ENCODE measurements around the gene ZSCAN26. TPM values are rescaled to one million over a fixed set of nuclear protein-coding genes. Genes with fewer than 3 reads are reported as not detected.

ZSCAN26 gene
- total and polyA plus RNA-seq, 2 donors (not counting 1 experiment from before 2014, with no cell fraction given), result 17.9 to 29.3 TPM

GRCh38 chr6:28326371-28326948, 59.5 kb downstream of the ZSCAN26 start:
- H3K36me3 ChIP-seq (replicated peaks in 1 of 2; ENCODE audit: control extremely low read depth in 1 of 2, control insufficient read depth in 1 of 2, extremely low read depth in 1 of 2, insufficient read depth in 2 of 2, low read length in 1 of 2), result peaks cover 0 to 1% of the 10 kb centered on the region in 2 experiments
- no peaks in the 10 kb centered on the region for H3K79me2 ChIP-seq (ENCODE audit: control insufficient read depth, insufficient read depth, low read length)
- H3K4me1 ChIP-seq (ENCODE audit: control insufficient read depth in 2 of 2, insufficient read depth in 2 of 2, low read length in 2 of 2), result no peaks in the 10 kb centered on the region
- no peak overlapping the region for H3K27ac ChIP-seq (ENCODE audit: low read length in 2 of 2)
- H3K4me1 Mint-ChIP-seq, result no peaks in the 10 kb centered on the region
- peaks cover 26% of the 10 kb centered on the region for H3K9me3 Mint-ChIP-seq (ENCODE audit: insufficient read depth)
- no peaks in the 10 kb centered on the region for H4K20me1 ChIP-seq (ENCODE audit: control insufficient read depth, insufficient read depth, low read length, poor library complexity, severe bottlenecking)
- 92% methylated on average over 7 of the region's 7 CpGs for WGBS (ENCODE audit: insufficient coverage)
- H3K4me3 Mint-ChIP-seq, result no peak overlapping the region
- CTCF ChIA-PET, result no interaction called here
- H3K9me3 ChIP-seq (ENCODE audit: control extremely low read depth in 1 of 3, control insufficient read depth in 2 of 3, insufficient read depth in 1 of 3, low read length in 2 of 3), result peaks cover 1 to 25% (median 17%) of the 10 kb centered on the region in 3 donors
- H3K9ac ChIP-seq (ENCODE audit: low read length), result no peak overlapping the region
- H3K4me2 ChIP-seq (replicated peaks; ENCODE audit: low read depth, low read length, poor library complexity, severe bottlenecking), result no peak overlapping the region
- peaks cover 4% of the 10 kb centered on the region for H3K27me3 Mint-ChIP-seq
- no peak for DNase-seq
- H3K27ac Mint-ChIP-seq, result no peak overlapping the region
- H3K27me3 ChIP-seq (replicated peaks in 1 of 4; ENCODE audit: control extremely low read depth in 1 of 4, control insufficient read depth in 3 of 4, insufficient read depth in 4 of 4, low read length in 3 of 4), result no peaks in the 10 kb centered on the region
- intact Hi-C loops (cut with micrococcal nuclease), result no loop called here
- no peak overlapping the region for H2AFZ ChIP-seq (ENCODE audit: insufficient read depth, low read depth, low read length, poor library complexity, severe bottlenecking)
- no peak for TF ChIP-seq EZH2 (IDR thresholded peaks at IDR 0.05; ENCODE audit: borderline replicate concordance, insufficient read depth, low read depth, low read length, poor library complexity, severe bottlenecking)
- ATAC-seq (ENCODE audit: low read depth), result no peak
- H3K4me3 ChIP-seq (ENCODE audit: control extremely low read depth in 1 of 5, extremely low read depth in 1 of 5, insufficient read depth in 1 of 5, low read depth in 2 of 5, low read length in 4 of 5), result no peak overlapping the region
- POLR2A ChIA-PET, result no interaction called here

Small RNA genes within 50 kb of the gene (small RNA-seq; reads per million reads assigned to genes)
- gene AL021997.1 (ENCODE audit: insufficient read length, low read depth, low replicate concordance) (not detected), gene AL021997.2 (ENCODE audit: insufficient read length, low read depth, low replicate concordance) (not detected)

Other genes starting within 250 kb of the ZSCAN26 start
- gene ZNF165, start 186.6 kb upstream of the ZSCAN26 start, total RNA-seq, result 4.2 and 4.7 TPM in 2 replicates
- 3.5 and 9.2 TPM in 2 replicates for gene ZNF165, start 186.6 kb upstream of the ZSCAN26 start, polyA plus RNA-seq
- gene ZSCAN16, start 142.5 kb upstream of the ZSCAN26 start, total RNA-seq, result 15.4 and 15.8 TPM in 2 replicates
- gene ZSCAN16, start 142.5 kb upstream of the ZSCAN26 start, polyA plus RNA-seq, result 3.0 and 5.4 TPM in 2 replicates
- 51.7 and 52.8 TPM in 2 replicates for gene ZKSCAN8, start 125.3 kb upstream of the ZSCAN26 start, total RNA-seq
- 10.3 and 10.9 TPM in 2 replicates for gene ZKSCAN8, start 125.3 kb upstream of the ZSCAN26 start, polyA plus RNA-seq
- gene ZSCAN9, start 41.9 kb upstream of the ZSCAN26 start, total RNA-seq, result 29.8 and 32.0 TPM in 2 replicates
- gene ZSCAN9, start 41.9 kb upstream of the ZSCAN26 start, polyA plus RNA-seq, result 10.3 and 14.7 TPM in 2 replicates
- 10.9 and 12.1 TPM in 2 replicates for gene ZKSCAN4, start 14.9 kb upstream of the ZSCAN26 start, total RNA-seq
- 2.6 and 3.0 TPM in 2 replicates for gene ZKSCAN4, start 14.9 kb upstream of the ZSCAN26 start, polyA plus RNA-seq
- gene NKAPL, start 7.8 kb upstream of the ZSCAN26 start, total RNA-seq, result 0.52 and 0.66 TPM in 2 replicates
- gene NKAPL, start 7.8 kb upstream of the ZSCAN26 start, polyA plus RNA-seq, result not detected in 2 replicates
- gene PGBD1, start 14.4 kb downstream of the ZSCAN26 start, total RNA-seq, result 1.8 and 2.4 TPM in 2 replicates
- 0.55 and 1.2 TPM in 2 replicates for gene PGBD1, start 14.4 kb downstream of the ZSCAN26 start, polyA plus RNA-seq
- gene ZSCAN31, start 69.0 kb downstream of the ZSCAN26 start, total RNA-seq, result 2.9 and 4.6 TPM in 2 replicates
- gene ZSCAN31, start 69.0 kb downstream of the ZSCAN26 start, polyA plus RNA-seq, result 1.9 and 3.1 TPM in 2 replicates
- 11.0 and 11.9 TPM in 2 replicates for gene ZKSCAN3, start 82.8 kb downstream of the ZSCAN26 start, total RNA-seq
- gene ZKSCAN3, start 82.8 kb downstream of the ZSCAN26 start, polyA plus RNA-seq, result 3.6 and 4.0 TPM in 2 replicates
- gene ZSCAN12, start 132.6 kb downstream of the ZSCAN26 start, total RNA-seq, result 14.8 and 15.6 TPM in 2 replicates
- 3.2 and 3.5 TPM in 2 replicates for gene ZSCAN12, start 132.6 kb downstream of the ZSCAN26 start, polyA plus RNA-seq
- 0.78 and 0.79 TPM in 2 replicates for gene ZSCAN23, start 176.3 kb downstream of the ZSCAN26 start, total RNA-seq
- 0.09 TPM in 1 of 2 replicates, not detected in the other for gene ZSCAN23, start 176.3 kb downstream of the ZSCAN26 start, polyA plus RNA-seq
- gene GPX6, start 248.7 kb downstream of the ZSCAN26 start, total RNA-seq, result not detected in 2 replicates
- gene GPX6, start 248.7 kb downstream of the ZSCAN26 start, polyA plus RNA-seq, result not detected in 2 replicates

All from B cell (primary cell).